ENCODE measurements around the gene GPX5.

- TF ChIP-seq CTCF (IDR thresholded peaks at IDR 0.05) (no peak), POLR2A (IDR thresholded peaks at IDR 0.05) (no peak)
These were observed 29.4 kb upstream of the GPX5 start for GRCh38 chr6:28496099-28496779.
